ENCODE results near the gene KCNMB2. TPM values are rescaled to one million over a fixed set of nuclear protein-coding genes. Genes with fewer than 3 reads are reported as not detected.

KCNMB2 gene
- total RNA-seq, 2 donors from 2014 or later = 0.42 to 0.72 TPM

DNA sequence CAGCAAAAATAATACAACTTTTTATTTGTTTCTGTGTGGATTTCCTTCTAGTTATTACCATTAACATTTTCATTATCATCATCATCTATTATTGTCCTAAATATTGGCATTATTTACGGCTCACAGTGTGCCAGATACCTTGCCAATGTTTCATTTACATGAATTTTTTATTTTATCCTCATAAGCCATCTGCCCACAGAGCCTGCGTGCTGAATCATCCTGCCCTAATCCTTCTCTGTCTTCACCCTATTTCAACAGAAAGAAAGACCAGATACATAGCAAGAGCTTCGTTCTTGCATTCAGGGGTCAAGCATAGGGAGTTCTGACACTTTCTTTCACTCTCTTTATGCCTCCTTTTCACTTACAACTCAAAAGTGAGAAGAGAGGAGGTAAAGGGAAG is 82.0 kb downstream of the KCNMB2 start:
- TF ChIP-seq, protein P1, sequence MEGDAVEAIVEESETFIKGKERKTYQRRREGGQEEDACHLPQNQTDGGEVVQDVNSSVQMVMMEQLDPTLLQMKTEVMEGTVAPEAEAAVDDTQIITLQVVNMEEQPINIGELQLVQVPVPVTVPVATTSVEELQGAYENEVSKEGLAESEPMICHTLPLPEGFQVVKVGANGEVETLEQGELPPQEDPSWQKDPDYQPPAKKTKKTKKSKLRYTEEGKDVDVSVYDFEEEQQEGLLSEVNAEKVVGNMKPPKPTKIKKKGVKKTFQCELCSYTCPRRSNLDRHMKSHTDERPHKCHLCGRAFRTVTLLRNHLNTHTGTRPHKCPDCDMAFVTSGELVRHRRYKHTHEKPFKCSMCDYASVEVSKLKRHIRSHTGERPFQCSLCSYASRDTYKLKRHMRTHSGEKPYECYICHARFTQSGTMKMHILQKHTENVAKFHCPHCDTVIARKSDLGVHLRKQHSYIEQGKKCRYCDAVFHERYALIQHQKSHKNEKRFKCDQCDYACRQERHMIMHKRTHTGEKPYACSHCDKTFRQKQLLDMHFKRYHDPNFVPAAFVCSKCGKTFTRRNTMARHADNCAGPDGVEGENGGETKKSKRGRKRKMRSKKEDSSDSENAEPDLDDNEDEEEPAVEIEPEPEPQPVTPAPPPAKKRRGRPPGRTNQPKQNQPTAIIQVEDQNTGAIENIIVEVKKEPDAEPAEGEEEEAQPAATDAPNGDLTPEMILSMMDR (IDR thresholded peaks at IDR 0.05) = no peak
- DNase-seq = no peak
- Histone ChIP-seq H3K9ac (ENCODE audit: low read depth in 2 of 2, low read length in 2 of 2) (no peak overlapping the region), H3K27me3 (no peaks in the 10 kb centered on the region), H3K4me3 (no peak overlapping the region), H3K27ac (no peak overlapping the region), H3K36me3 (no peaks in the 10 kb centered on the region), H3K9me3 (no peaks in the 10 kb centered on the region), H3K4me1 (no peaks in the 10 kb centered on the region)
- intact Hi-C loops (cut with DNase I) = no loop called here

DNA sequence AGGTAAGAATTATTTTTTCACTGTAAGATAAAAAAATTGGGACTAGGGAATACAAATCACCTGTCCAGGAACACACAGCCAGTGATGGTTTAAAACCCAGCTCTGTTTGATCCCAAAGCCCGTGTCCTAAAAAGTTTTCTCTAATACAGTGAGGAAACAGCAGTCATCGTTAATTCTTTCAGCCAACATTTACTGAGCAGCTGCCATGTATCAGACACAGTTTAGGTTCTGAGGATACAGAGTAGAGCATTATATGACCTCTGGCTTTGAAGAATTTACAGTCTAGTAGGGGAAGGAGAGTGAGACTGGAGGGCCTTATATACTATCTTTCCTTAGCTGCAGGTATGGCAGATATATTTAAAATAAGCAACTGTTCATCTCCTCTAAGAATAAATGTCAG is 82.7 kb downstream of the KCNMB2 start:
- no peak overlapping the region for H3K4me3 ChIP-seq
- TF ChIP-seq, protein P1 (IDR thresholded peaks at IDR 0.05) = no peak
- H3K27me3 ChIP-seq = no peaks in the 10 kb centered on the region
- H3K36me3 ChIP-seq = no peaks in the 10 kb centered on the region
- no peak for DNase-seq
- H3K4me1 ChIP-seq = no peaks in the 10 kb centered on the region
- H3K27ac ChIP-seq = no peak overlapping the region
- H3K9me3 ChIP-seq = no peaks in the 10 kb centered on the region
- intact Hi-C loops (cut with DNase I) = no loop called here
- H3K9ac ChIP-seq (ENCODE audit: low read depth in 2 of 2, low read length in 2 of 2) = no peak overlapping the region

DNA sequence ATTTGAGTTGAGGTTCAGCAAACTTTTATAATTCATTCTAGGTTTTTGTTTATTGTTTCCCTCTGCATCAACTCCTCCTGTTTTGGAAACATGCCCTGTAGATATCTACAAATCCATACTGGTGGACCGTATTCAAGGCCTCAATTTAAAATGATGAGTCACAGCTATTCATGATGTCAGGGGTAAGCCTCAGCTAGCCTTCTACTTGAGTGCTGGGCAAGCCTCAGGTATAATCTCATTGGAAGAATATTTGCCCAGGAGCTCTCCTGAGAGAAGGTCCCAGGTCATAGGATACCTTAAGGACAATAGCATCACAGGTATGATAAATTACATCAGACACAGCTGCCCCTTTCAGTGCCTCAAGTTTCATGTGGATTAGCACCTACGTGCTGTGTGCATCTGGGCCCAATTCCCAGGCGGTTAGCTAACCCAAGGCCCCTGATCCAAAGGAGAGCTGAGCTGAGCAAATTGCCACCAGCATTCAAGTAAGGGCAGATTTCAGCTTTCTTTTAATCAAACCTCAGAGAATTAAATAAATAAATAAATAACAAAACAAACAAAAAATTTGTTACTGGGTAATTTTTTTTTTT is 87.5 kb downstream of the KCNMB2 start:
- H3K27me3 ChIP-seq = no peaks in the 10 kb centered on the region
- H3K36me3 ChIP-seq = no peaks in the 10 kb centered on the region
- no peak overlapping the region for H3K9ac ChIP-seq (ENCODE audit: low read depth in 2 of 2, low read length in 2 of 2)
- TF ChIP-seq, protein P1 (IDR thresholded peaks at IDR 0.05) = no peak
- intact Hi-C loops (cut with DNase I) = no loop called here
- H3K4me1 ChIP-seq = no peaks in the 10 kb centered on the region
- no peak for DNase-seq
- H3K4me3 ChIP-seq = no peak overlapping the region
- H3K9me3 ChIP-seq = no peaks in the 10 kb centered on the region
- no peak overlapping the region for H3K27ac ChIP-seq

DNA sequence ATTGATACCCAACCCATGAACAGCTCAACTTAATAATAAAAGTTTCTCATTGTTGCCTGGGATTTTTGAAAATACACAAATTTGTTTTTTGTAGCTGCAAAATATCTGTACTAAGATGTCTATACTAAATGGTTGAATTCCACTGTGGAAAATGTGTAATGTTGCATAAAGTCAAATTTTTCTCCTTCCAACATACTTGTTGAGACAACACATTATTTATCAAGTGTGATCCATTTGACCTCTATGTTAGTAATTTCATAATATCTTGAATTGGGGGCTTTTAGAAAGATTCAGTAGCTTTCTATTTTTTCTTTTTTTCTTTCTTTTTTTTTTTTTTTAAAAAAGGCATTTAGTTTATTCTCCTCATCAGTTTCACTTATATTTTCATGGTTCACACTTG is 88.0 kb downstream of the KCNMB2 start:
- Histone ChIP-seq H3K9ac (ENCODE audit: low read depth in 2 of 2, low read length in 2 of 2) (no peak overlapping the region), H3K27me3 (no peaks in the 10 kb centered on the region), H3K9me3 (no peaks in the 10 kb centered on the region), H3K27ac (no peak overlapping the region), H3K4me3 (no peak overlapping the region), H3K4me1 (no peaks in the 10 kb centered on the region), H3K36me3 (no peaks in the 10 kb centered on the region)
- DNase-seq = no peak
- TF ChIP-seq, protein P1 (IDR thresholded peaks at IDR 0.05) = no peak
- intact Hi-C loops (cut with DNase I) = no loop called here

DNA sequence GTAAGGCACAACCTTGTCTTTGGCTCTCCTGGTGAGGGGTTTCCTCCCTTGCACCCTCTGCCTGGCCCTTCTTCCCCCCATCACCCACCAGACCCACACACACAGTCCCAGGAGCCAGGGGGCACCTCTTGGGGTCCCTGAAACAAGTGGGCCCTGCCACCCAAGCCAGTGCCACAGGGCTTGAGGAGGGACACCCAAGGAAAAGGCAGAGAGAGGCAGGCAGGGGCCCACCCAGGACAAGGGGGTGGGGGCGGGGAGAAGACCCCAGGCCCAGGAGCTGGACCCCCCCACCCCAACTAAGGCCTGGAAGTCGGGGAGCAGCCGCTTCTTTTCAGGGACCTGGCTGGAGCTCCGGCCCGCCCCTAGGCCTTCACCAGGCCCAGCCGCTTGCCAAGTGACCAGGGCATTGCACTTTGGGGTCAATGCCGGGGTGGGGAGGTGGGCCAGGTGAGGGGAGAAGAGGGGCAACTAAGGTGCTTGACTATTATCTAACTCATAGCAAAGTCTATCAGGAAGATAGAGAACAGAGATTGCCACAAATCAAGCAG is 88.9 kb downstream of the KCNMB2 start:
- Histone ChIP-seq H3K9me3 (no peaks in the 10 kb centered on the region), H3K9ac (ENCODE audit: low read depth in 2 of 2, low read length in 2 of 2) (no peak overlapping the region), H3K27ac (no peak overlapping the region), H3K4me1 (no peaks in the 10 kb centered on the region), H3K4me3 (no peak overlapping the region), H3K27me3 (no peaks in the 10 kb centered on the region), H3K36me3 (no peaks in the 10 kb centered on the region)
- intact Hi-C loops (cut with DNase I) = no loop called here
- no peak for DNase-seq
- TF ChIP-seq, protein P1 (IDR thresholded peaks at IDR 0.05) = no peak

Data from colonic mucosa (tissue), 4 donors.